Panc1 (cell line): Measurements from ENCODE around the gene RAB15. TPM values are rescaled to one million over a fixed set of nuclear protein-coding genes. Genes with fewer than 3 reads are reported as not detected.

Experiments
- ATAC-seq: fragments of 200-7000 bp; cut with Tn5 transposase; 2 replicates; pipeline ENCODE4 v1.9.1; 2020; ENCODE audit warnings: mild to moderate bottlenecking, moderate library complexity
- BruUV-seq: library from RNA; stranded (reverse); fragments of 400-500 nt; replicated peaks from 2 replicates; lab custom pipeline; 2021; lab: Mats Ljungman, UMichigan
- CTCF ChIA-PET: fragments of 300-600 bp; sonication (Branson Sonifier 250); formaldehyde crosslinking; loops from one replicate; lab custom pipeline; 2022; ENCODE audit warnings: antibody characterized with exemption; lab: Charles Lee
- POLR2A ChIA-PET: fragments of 300-600 bp; sonication (Branson Sonifier 250); formaldehyde crosslinking; loops from one replicate; lab custom pipeline; 2022; ENCODE audit warnings: antibody characterized with exemption; lab: Charles Lee
- DNase-seq: peaks from one replicate; pipeline ENCODE4 v3.0.0-alpha.2; 2010; ENCODE audit warnings: low read depth, low spot score
- H3K27ac ChIP-seq: 2 replicates; pipeline ENCODE4 v1.5.1; 2011; ENCODE audit warnings: mild to moderate bottlenecking, low read length, inconsistent platforms
- H3K27me3 ChIP-seq: fragments of 200-500 bp; sonication (Bioruptor generic); 2 replicates; pipeline ENCODE4 v1.6.0; 2014; ENCODE audit warnings: low read length, inconsistent platforms; ENCODE audit not compliant: control insufficient read depth, insufficient read depth
- H3K36me3 ChIP-seq: fragments of 200-500 bp; sonication (Bioruptor generic); 2 replicates; pipeline ENCODE4 v1.5.1; 2014; ENCODE audit warnings: inconsistent platforms, mild to moderate bottlenecking, low read length, moderate library complexity; ENCODE audit not compliant: control insufficient read depth, insufficient read depth
- H3K4me1 ChIP-seq: 2 replicates; pipeline ENCODE4 v1.5.1; 2011; ENCODE audit warnings: inconsistent platforms, mild to moderate bottlenecking, low read length, moderate library complexity; ENCODE audit not compliant: control insufficient read depth, insufficient read depth
- H3K4me3 ChIP-seq, 2 experiments: 2 replicates each; pipeline ENCODE4 v1.5.1; 2011 to 2012; ENCODE audit warnings: low read depth in 2 of 2, low read length in 2 of 2, mild to moderate bottlenecking in 2 of 2, inconsistent platforms in 1 of 2, moderate library complexity in 1 of 2
- H3K9me3 ChIP-seq: fragments of 200-500 bp; sonication (Bioruptor generic); 2 replicates; pipeline ENCODE4 v1.5.1; 2014; ENCODE audit warnings: low read depth, mild to moderate bottlenecking, inconsistent platforms, low read length, moderate library complexity; ENCODE audit not compliant: control insufficient read depth, insufficient read depth
- CTCF ChIP-seq: fragments of 450-650 bp; IDR thresholded peaks from 2 replicates; pipeline ENCODE4 v1.5.1; 2017; ENCODE audit warnings: mild to moderate bottlenecking
- POLR2AphosphoS5 ChIP-seq: IDR thresholded peaks from 2 replicates; pipeline ENCODE4 v1.6.1; 2012; ENCODE audit warnings: mild to moderate bottlenecking, low read depth, low read length, moderate library complexity
- SIN3A ChIP-seq: IDR thresholded peaks from 2 replicates; pipeline ENCODE4 v1.6.1; 2012; ENCODE audit warnings: low read depth, mild to moderate bottlenecking, low read length, moderate library complexity, borderline replicate concordance; ENCODE audit not compliant: insufficient read depth
- TCF7L2 ChIP-seq: IDR thresholded peaks from 2 replicates; pipeline ENCODE4 v1.6.1; 2011; ENCODE audit warnings: mild to moderate bottlenecking, low read depth, low read length, inconsistent platforms
- in situ Hi-C: cut with HindIII; loops from 2 replicates; pipeline ENCODE4 v1.10.0; 2016; ENCODE audit warnings: low sequenced_read_pairs, low pct_unique_long_range_greater_than_20kb
- intact Hi-C: fragments of 100-400 bp; cut with micrococcal nuclease; formaldehyde crosslinking; loops from one replicate; pipeline ENCODE4 v1.10.0; 2022; ENCODE audit not compliant: unreplicated experiment
- total RNA-seq: library from RNA; stranded (reverse); gene quantifications from one replicate; pipeline ENCODE4 v1.2.1, GENCODE V29; 2021; ENCODE audit not compliant: unreplicated experiment
- TF ChIP-seq, protein P1 (sequence below), 2 experiments: IDR thresholded peaks; 2 replicates each; pipeline ENCODE4 v1.6.1; 2011 to 2012; ENCODE audit warnings: low read depth in 2 of 2, control low read depth in 1 of 2, low read length in 1 of 2, mild to moderate bottlenecking in 1 of 2, moderate library complexity in 1 of 2; ENCODE audit not compliant: insufficient read depth in 1 of 2

Gene RAB15
- total RNA-seq, 1 experiment from 2014 or later, result 6.0 TPM

- no peak for DNase-seq
- CTCF ChIA-PET, result no interaction called here
- H3K27ac ChIP-seq, result no peak overlapping the region
- BruUV-seq, result no TSS peak
- H3K9me3 ChIP-seq, result no peaks in the 10 kb centered on the region
- TF ChIP-seq, protein P1, sequence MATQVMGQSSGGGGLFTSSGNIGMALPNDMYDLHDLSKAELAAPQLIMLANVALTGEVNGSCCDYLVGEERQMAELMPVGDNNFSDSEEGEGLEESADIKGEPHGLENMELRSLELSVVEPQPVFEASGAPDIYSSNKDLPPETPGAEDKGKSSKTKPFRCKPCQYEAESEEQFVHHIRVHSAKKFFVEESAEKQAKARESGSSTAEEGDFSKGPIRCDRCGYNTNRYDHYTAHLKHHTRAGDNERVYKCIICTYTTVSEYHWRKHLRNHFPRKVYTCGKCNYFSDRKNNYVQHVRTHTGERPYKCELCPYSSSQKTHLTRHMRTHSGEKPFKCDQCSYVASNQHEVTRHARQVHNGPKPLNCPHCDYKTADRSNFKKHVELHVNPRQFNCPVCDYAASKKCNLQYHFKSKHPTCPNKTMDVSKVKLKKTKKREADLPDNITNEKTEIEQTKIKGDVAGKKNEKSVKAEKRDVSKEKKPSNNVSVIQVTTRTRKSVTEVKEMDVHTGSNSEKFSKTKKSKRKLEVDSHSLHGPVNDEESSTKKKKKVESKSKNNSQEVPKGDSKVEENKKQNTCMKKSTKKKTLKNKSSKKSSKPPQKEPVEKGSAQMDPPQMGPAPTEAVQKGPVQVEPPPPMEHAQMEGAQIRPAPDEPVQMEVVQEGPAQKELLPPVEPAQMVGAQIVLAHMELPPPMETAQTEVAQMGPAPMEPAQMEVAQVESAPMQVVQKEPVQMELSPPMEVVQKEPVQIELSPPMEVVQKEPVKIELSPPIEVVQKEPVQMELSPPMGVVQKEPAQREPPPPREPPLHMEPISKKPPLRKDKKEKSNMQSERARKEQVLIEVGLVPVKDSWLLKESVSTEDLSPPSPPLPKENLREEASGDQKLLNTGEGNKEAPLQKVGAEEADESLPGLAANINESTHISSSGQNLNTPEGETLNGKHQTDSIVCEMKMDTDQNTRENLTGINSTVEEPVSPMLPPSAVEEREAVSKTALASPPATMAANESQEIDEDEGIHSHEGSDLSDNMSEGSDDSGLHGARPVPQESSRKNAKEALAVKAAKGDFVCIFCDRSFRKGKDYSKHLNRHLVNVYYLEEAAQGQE (IDR thresholded peaks at IDR 0.05; ENCODE audit: insufficient read depth in 1 of 2, low read depth in 2 of 2, low read length in 1 of 2), result no peak
- TF ChIP-seq POLR2AphosphoS5 (no peak), TCF7L2 (no peak), CTCF (no peak)
- in situ Hi-C loops, result no loop called here
- H3K4me3 ChIP-seq, result no peak overlapping the region
- POLR2A ChIA-PET, result no interaction called here
- intact Hi-C loops, result no loop called here
- H3K27me3 ChIP-seq, result no peaks in the 10 kb centered on the region
- peaks cover 4% of the 10 kb centered on the region; the same call in 1 of the 2 replicates for H3K36me3 ChIP-seq
- H3K4me1 ChIP-seq, result peaks cover 7% of the 10 kb centered on the region
- ATAC-seq, result no peak
These were observed 18.2 kb upstream of the RAB15 start for GRCh38 chr14:64990296-64990695.

DNA sequence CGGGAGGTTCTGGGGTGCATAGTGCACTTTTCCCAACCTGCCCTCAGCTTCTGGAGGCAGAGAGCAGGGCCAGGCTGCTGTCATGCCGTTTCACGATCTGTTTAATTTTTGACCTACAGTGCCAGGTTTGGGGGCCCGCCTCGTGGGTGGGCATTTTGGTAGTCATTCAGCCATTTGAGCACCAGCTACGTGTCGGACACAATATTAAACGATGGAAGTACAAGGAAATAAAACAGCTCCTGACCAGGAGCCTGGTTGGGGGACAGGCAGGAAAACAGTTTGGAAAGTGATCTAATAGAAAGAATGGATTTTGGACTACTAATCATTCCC lies 15.3 kb upstream of the RAB15 start:
- ATAC-seq (no peak; the same call in 1 of the 2 replicates), DNase-seq (no peak)
- Histone ChIP-seq H3K9me3 (no peaks in the 10 kb centered on the region), H3K4me3 (peak overlapping the region; percentile 84 to 88), H3K27me3 (peaks cover 2% of the 10 kb centered on the region; the same call in 1 of the 2 replicates), H3K4me1 (peaks cover 7% of the 10 kb centered on the region), H3K36me3 (peaks cover 4% of the 10 kb centered on the region; the same call in 1 of the 2 replicates), H3K27ac (peak overlapping the region; percentile 89)
- BruUV-seq, result no TSS peak
- in situ Hi-C loops (no loop called here), intact Hi-C loops (no loop called here)
- POLR2A ChIA-PET, result no interaction called here
- CTCF ChIA-PET, result interaction anchor here (0.5 to 1.4 kb wide), 3 partner anchors 11 to 399 kb away, joined by 3 to 5 read pairs (median 4); no protein-coding TSS in a partner anchor
- TF ChIP-seq POLR2AphosphoS5 (no peak), TCF7L2 (no peak), SIN3A (no peak), CTCF (no peak)
- TF ChIP-seq, protein P1 (IDR thresholded peaks at IDR 0.05; ENCODE audit: insufficient read depth in 1 of 2, low read depth in 2 of 2, low read length in 1 of 2), result no peak
